Stimulated activated CD8-positive, alpha-beta memory T cell treated with anti-CD3 and anti-CD28 coated beads, Interleukin-7, amount 100 ng/mL, for 48 hours (primary cell): ENCODE results near the gene KHK.
"Not testable (repeated sequence)": the region's sequence is repeated elsewhere in the genome, so short reads cannot be mapped to it uniquely, and the experiment has no call there.

Experiments used
- DNase-seq, 2 donors: peaks; one replicate each; pipeline ENCODE4 v3.0.0-alpha.2; 2020; ENCODE audit warnings: low read depth in 1 of 2; ENCODE audit errors: extremely low read depth in 1 of 2

The KHK gene

DNA sequence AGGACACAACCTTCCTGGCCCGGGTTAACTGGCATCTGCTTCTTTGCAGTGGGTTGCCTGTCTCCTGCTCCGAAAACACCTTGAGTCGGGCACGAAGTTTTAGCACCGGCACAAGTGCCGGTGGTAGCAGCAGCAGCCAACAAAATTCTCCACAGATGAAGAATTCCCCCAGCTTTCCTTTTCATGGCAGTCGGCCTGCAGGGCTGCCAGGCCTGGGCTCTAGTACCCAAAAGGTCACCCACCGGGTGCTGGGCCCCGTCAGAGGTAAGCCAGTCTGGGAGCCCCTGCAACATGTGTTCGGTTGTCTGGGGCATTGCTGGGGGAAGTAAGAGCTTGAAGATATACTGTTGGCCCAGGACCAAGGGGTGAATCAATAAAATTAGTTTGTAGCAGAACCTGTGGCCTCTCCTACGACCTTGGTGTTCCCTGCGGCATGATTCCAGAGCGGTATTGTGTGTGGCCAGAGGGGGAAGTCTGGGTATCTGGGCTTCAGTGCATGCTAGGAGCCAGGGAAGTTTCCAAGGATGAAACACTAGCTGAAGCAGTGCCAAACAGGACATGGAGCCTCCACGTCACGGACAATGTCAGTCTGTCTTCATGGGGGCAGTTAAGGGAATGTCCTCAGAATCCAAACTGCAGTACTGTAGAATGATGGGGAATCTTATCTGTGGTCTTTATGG lies 27.3 kb upstream of the KHK start:
- no peak for DNase-seq

GRCh38 chr2:27060323-27060722 lies 26.2 kb upstream of the KHK start:
- no peak for DNase-seq

DNA sequence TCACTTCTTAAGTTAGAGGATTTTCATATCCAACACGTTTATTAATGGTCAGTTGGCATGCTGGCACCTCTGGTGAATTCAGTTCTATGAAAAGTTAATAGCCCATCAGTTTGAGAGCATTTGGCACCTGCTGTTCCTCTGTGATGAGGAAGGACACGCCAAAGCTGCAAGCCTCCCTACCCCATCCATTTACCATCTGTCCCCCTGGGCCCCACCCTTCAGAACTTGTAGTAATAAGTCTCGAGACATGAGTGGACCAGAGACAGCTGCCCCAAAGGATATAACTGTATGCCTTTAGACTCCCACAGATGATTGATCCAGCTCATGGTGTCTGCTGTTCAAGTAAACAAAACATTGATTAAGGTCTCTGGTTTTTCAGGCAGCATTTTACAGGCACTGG lies 21.4 kb upstream of the KHK start:
- no peak for DNase-seq

- DNase-seq: no peak
Measured at GRCh38 chr2:27067385-27067784, 19.2 kb upstream of the KHK start.

GRCh38 chr2:27069436-27069835 lies 17.1 kb upstream of the KHK start:
- no peak for DNase-seq

- DNase-seq: no peak
Measured at GRCh38 chr2:27069961-27070618, 16.5 kb upstream of the KHK start.

- DNase-seq: no peak
Measured at GRCh38 chr2:27070653-27071276, 15.8 kb upstream of the KHK start.

DNA sequence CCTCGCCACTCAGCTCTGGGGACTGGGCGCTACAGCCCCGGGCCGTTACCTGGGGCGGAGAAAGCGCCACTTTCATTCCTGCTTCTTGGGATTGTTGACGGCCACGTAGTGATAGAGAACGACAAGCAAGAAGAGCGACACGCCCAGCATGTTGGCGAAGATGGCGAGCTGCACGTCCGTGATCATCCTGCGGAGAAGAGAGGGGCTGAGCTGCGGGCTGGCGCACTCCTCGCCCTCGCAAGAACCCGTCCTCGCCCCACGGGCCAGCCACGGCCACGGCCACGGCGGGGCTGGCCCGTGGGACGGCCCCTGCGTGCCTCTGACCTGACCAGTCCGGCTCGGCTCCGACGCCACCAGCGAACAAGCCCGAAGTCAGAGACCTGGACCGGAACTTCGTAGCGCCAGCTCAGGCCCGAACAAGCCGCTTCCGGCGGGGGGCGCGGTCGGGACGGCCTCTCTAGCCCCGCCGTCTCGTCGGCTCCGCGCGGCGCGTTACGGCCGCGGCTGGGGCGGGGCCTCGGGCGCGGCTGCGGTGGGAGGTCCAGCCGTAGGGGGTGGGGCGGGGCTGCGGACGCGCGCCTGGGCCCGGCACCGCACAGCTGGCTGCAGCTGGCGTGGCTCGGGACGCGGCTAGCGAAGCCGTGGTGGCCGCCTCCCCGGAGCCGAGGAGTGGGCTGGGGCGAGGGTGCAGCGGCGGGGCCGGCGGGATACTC lies 15.1 kb upstream of the KHK start, which contains the start of gene OST4:
OST4 (minus strand) TSS at position 378 of the 713 bp plus-strand sequence.
- DNase-seq: peak; percentile 85 to 87

- DNase-seq: no peak
Measured at GRCh38 chr2:27071990-27072830, 14.4 kb upstream of the KHK start.

GRCh38 chr2:27072920-27073319 lies 13.7 kb upstream of the KHK start:
- no peak for DNase-seq

GRCh38 chr2:27073782-27074181 lies 12.8 kb upstream of the KHK start:
- DNase-seq: no peak

DNA sequence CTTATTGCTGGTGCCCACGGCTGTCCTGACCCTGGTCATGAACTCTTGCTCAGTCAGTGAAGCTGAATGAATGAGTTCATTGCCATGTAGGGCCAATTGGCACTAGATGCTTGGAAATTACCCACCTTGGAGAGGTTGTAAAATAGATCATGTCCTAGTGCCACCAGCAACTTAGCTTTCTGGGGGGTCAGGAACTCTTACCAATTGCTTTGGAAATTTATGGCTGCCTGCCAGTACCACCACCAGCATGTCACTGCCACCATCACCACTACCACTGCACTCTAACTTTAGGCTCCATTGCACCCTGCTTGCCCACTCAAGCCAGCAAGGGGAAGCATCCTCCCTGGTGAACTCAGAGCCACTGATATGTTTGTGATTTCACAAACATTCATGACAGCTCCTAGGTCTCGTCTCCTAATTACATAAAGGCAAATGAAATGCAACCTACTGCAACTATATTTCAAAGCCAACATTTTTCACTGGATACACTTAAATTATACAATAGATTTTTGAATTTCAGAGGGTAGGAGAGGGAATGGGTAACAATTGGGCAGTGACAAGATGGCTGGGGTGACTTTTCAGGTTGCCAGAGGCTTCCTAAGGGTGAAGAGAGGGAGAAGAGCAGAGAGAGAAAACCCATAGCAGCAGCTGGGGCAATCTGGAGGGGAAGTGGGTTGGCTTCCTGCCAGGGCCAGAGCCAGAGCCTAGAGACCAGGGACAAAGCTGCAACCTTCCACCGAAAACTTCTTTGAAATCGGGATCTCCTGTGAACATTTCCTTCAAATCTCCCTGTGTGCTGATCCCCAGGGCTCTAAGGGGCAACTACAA lies 11.6 kb upstream of the KHK start:
- no peak for DNase-seq

- DNase-seq: not testable (repeated sequence)
Measured at GRCh38 chr2:27075566-27075871, 11.1 kb upstream of the KHK start.

DNA sequence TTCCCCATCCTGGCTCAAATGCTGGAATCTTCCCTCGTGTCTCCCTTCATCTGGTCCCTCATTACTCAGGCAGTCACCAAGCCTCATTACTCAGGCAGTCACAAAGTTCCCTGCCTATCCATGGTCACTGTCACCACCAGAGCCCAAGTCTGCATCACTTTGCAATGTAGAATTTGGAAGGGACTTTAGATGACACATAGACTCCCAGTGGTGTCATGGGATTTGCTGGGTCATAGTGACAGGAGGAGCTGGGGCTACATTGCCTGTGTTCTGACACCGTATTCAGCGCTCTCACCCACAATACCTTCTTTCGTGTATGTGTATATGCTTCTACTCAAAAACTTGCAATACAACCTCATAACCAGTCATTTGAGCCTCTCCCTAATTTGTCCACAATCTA lies 10.2 kb upstream of the KHK start:
- no peak for DNase-seq

GRCh38 chr2:27077231-27077630 lies 9.3 kb upstream of the KHK start:
- no peak for DNase-seq

DNA sequence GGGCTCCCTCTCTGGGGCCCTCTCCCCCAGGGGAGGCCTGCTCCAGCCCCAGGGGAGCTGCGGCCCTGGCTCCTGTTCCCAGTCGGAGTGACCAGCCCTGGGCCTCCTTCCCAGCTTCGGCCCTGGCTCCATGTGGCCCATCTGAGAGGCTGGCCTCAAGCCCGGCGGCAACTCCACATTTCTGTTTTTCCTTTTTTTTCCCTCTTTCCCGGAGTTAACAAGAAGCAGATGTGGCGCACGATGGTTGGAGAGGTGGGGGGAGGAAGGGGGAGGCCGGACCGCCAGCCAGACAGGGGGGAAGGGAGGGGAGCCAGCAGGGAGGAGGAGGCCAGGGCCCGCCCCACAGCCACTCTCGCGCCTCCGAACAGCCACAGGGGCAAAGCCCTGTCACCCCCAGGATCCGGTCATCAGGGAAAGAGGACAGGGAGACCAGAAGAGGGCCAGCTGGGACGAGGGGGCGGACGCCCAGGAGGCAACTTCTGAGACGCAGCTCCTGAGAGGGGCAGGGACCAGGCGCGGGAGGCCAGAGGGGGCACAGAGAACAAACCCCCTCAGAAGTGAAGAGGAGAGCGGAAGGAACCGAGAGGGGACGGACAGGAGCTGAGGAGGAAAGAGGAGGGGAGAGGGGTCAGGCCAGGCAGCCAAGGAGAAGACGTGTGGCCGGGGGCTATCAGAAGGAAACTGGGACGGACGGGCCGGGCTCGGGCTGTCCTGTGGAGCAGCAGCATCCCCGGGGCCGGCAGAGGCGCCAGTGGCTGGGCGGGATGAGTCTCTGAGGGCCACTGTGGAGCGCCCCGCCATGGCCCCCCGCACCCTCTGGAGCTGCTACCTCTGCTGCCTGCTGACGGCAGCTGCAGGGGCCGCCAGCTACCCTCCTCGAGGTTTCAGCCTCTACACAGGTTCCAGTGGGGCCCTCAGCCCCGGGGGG lies 8.0 kb upstream of the KHK start, which contains the start of gene EMILIN1:
EMILIN1 (plus strand) TSS at position 349 of the 928 bp plus-strand sequence; CDS start at position 800, 451 bp downstream.
- no peak for DNase-seq

DNA sequence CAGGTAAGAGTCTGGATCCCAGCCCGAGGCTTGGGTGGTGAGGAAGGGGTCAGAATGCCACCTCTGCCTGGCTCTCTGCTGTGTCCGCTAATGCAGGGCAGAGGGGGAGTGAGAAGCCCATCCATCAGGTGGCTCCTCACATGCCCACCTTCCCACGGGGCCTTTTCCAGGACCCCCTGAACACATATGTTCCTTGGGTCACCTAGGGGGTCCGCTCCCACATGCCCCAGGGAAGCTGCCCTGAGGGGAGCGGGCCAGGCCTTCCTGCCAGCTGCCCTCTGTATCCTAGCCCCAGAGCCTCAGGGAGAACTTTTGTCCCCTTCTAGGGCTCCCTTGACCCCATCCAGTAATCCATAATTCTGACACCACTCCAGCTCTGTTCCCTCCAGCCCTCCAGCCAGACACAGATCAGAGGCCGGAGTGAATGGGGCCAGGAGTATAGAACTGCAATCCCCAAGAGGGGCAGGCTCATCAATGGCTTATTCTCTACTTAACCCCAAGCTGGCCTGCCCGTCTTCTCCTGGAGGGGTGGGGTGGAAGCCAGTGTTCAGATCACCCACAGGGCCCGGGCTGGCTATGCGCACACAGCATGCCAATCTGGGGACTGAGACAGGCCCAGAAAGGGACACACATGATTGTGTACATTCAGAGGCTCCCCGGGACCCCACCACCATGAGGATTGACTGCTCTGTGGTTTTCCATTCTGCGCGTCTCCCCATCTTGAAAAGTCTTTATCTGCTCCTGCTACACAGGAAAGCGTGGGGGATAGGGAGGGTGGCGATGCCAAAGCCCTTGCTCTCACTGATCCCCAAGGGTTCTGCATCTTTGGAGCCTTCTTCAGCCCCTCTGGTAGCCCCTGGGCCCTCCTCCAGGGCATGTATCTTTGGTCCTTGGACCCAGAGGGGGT lies 7.1 kb upstream of the KHK start:
- no peak for DNase-seq

GRCh38 chr2:27080140-27080469 lies 6.5 kb upstream of the KHK start:
- no peak for DNase-seq
